SIG-M5 treated with dmso at 0.1 percent for 504 hours (cell line): ENCODE measurements around the gene GAK.

Experiments
- DNase-seq: peaks from one replicate; lab custom pipeline; 2025; ENCODE audit not compliant: unreplicated experiment; lab: John Stamatoyannopoulos, UW

Gene GAK

DNA sequence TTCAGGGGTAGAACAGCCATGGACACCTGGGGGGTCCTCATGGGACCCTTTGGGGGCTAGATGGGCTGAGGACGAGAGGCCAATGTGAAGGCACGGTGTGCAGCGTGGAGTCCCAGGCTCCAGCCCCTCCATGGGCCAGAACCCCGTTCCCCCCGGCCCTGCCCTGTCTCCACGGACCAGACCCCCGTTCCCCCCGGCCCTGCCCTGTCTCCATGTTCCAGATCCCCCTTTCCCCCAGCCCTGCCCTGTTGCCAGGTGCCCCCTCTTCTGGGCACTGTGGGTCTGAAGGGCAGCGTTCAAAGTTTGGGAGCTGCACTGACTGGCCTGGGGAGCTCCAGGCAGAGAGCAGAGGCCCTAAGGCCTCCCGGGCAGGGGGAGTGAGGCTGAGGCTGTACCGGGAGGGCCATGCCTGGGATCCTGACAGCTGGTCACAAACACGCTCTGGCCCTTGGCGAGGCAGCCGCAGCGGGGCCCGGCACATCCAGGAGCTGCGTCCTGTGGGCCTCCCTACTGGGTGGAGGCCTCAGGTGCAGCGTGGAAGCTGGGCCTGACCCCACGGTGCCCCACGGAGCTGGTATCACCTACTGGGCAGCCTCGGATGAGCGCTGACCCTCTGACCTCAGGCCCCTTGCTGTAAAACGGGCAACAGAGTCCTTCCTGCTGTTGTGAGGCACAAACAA is 32.4 kb upstream of the GAK start:
- DNase-seq, result no peak

DNA sequence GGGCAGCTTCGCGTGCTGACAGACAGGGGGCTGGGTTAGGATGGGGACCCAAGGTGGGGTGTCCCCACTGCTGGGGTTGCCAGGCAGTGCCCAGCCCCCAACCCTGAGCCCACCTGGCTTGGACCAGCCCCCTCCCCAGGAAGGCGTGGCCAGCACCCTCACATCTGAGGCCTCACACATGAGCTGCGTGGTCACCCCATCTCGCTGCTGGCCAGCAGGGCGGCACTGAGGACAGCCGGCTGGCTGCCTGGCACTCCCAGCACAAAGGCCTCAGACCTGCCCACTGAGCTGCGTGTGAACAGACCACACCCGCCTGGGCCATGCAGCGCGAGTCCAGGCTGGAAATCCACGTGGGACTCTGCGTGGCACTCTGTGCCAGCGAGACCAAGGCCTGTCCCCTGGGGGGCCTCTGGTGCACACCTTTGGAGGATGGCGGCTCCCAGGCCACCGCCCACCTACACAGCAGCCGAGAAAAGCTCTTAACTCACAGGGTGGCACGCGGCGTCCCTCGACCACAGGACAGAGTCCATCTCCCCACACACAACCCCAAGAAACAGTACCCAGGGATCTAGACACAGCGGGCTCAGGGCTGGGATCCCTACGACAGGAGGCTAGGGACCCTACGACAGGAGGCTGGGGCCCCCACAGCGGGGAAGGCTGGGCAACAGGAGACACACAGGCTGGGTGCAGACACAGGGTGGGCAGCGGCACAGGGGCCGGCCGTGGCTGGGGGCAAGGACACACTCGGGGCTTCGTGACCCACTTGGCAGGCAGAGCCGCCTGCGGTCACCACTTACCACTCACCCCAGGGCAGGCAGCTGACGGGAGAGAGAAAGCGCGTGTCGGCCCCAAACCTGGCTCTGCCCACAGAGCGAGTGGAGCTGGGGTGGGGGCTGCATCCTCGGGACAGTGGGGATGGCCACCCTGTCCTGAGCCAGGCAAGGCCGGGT is 31.4 kb upstream of the GAK start:
- no peak for DNase-seq

- no peak for DNase-seq
Measured at GRCh38 chr4:962231-963208, 30.4 kb upstream of the GAK start.

- DNase-seq, result no peak
Measured at GRCh38 chr4:961351-962230, 29.5 kb upstream of the GAK start.

GRCh38 chr4:960636-961350 is 28.7 kb upstream of the GAK start:
- DNase-seq, result no peak

GRCh38 chr4:960140-960635 is 28.1 kb upstream of the GAK start:
- DNase-seq, result no peak

DNA sequence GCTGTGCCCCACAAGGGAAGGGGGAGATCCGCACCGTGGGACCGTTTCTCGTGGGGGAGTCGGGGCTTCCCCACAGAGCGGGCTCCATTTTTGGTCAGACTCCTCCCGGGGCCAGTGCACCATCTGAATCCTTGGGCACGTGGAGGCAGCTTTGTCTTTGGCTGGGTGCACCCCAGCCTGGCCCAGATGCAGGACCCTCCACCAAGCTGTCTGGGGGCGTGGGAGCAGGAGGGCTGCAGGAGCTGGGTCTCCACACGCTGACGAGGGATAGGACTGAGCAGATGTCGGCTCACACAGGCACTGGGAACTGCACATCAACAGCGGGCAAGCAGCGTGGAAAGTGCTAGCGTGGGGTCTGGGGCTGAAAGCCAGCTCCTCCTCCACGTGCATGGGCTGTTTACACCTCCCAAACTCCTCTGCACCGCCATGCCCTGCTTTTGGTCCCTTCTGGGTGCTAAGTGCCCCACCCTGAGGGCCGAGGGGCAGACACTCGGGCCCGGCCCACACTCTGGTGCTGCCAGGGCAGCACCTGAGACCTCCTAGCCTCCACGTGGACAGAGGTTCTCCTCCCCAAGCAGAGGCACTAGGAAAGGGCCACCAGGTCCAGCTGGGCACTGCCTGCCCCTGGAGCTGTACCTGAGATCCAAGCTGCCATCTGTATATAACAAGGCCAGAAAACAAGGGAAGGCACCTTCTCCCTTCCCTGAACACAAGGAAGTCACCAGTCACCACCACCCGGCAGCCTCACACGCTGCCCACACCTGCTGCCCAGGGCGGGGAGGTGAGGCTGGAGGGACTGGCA is 27.4 kb upstream of the GAK start:
- no peak for DNase-seq

DNA sequence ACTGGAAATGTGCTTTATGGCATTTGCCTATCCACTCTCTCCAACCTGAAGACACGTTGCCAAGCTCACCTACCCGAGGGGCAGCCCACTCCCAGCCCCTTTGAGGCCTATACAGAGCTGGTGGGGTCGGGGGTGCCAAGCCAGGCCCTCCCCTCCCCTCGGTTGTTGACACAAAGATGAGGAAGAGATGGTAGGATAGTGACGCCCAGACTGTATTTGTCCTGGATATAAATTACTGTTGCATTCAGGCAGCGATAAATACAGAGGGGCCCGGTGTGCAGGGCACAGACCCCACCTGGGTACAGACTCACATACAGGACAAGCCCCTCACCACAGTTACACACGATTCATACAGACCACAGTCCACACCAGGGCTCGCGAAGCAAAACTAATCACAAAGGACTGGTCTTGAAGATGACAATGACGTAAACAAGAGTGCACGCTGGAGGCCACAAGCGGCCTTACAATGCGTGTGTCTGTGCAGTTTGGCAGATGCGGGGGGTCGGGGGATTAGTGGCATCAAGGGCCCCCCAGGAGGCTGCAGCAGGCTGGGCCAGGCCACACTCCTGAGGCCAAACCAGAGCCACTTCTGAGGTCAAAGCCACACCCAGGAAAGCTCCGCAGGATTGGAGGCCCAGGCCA is 26.7 kb upstream of the GAK start:
- no peak for DNase-seq

DNA sequence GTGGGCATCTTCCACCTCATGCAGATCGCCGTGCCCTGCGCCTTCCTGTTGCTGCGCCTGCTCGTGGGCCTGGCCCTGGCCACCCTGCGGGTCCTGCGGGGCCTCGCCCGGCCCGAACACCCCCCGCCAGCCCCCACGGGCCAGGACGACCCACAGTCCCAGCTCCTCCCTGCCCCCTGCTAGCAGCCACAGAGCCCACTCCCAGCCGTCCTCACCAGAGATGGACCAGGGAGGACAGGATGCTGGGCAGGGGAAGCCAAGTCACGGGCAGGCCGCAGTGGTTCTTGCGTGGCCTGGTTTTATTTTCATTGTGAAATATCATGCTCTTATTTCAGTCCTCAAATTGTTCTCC is 26.2 kb upstream of the GAK start:
- no peak for DNase-seq

DNA sequence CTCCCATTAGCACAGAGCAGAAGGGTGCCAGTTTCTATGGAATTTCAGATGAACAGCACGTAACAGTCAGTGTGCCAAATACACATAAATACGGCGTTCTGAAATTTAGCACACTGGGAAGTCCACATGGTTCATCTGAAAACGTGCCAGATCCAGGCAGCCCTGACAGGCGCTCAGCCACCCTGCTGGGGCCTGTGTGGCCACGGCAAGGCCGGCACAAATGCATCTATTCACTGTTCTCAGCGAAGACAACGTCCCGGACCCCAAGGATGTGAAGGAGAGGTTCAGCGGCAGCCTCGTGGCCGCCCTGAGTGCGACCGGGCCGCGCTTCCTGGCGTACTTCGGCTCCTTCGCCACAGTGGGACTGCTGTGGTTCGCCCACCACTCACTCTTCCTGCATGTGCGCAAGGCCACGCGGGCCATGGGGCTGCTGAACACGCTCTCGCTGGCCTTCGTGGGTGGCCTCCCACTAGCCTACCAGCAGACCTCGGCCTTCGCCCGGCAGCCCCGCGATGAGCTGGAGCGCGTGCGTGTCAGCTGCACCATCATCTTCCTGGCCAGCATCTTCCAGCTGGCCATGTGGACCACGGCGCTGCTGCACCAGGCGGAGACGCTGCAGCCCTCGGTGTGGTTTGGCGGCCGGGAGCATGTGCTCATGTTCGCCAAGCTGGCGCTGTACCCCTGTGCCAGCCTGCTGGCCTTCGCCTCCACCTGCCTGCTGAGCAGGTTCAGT is 25.6 kb upstream of the GAK start:
- DNase-seq, result no peak

DNA sequence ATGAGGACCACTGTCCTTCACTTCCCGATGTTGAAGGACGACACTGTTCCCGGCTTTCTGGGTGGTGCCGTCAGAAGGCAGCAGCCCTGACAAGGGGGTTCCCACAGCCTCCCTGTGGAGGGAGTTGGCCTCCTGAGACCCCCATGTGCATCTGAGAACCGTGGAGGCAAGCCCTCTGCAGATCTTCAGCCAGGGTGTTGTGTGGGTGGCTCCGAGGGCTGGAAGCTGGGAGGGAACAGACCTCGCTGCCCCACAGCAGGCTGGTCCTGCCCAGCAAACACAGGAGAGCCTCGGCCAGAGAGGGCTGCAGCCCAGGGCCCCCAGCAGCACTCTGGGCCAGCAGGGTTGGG is 25.1 kb upstream of the GAK start:
- no peak for DNase-seq

DNA sequence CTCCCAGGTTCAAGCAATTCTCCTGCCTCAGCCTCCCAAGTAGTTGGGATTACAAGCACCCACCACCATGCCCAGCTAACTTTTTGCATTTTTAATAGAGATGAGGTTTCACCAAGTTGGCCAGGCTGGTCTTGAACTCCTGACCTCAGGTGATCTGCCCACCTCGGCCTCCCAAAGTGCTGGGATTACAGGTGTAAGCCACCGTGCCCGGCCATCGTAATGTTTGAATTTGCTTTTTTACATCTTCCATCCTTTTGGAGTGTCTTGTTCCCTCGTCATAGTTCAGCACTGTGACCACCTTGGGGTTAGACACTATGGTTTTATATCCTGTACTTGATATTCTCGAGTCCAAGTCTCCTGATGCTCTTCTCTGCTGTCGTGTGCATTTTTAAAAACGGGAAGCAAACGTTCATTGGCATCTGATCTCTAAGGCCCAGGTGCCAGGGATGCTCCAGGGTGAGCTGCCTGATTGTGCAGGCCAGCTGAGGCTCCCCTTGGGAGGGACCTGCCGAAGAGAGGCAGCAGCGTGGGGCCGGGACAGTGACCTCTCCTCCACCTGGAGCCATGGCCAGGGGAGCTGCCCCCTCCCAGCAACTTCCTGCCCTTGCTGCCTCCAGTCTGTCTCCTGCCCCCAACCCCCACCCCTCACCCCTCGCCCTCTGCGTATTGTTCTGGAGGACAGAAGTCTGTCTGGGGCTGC is 24.6 kb upstream of the GAK start:
- no peak for DNase-seq

DNA sequence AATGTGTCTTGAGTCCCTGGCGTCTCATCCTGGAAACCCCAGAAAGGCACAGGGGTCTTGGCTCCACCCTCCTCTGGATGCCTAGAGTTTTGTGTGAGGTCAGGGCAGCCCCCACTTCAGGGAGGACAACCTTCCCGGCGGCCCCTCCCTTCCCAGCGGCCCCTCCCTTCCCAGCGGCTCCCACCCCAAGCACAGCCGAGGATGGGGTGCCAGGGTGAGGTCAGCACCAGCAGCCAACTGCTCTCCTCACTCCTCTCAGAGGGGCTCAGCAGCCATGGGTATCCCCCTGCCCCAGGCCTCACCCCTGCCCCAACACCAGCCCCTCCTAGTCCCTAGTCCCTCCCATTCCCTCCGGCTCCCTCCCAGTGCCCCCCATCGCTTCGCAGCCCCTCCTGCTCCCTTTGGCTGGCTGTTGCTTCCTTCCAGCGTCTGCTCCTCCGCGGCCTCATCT is 23.8 kb upstream of the GAK start:
- DNase-seq, result no peak

GRCh38 chr4:955161-955921 is 23.2 kb upstream of the GAK start:
- no peak for DNase-seq

DNA sequence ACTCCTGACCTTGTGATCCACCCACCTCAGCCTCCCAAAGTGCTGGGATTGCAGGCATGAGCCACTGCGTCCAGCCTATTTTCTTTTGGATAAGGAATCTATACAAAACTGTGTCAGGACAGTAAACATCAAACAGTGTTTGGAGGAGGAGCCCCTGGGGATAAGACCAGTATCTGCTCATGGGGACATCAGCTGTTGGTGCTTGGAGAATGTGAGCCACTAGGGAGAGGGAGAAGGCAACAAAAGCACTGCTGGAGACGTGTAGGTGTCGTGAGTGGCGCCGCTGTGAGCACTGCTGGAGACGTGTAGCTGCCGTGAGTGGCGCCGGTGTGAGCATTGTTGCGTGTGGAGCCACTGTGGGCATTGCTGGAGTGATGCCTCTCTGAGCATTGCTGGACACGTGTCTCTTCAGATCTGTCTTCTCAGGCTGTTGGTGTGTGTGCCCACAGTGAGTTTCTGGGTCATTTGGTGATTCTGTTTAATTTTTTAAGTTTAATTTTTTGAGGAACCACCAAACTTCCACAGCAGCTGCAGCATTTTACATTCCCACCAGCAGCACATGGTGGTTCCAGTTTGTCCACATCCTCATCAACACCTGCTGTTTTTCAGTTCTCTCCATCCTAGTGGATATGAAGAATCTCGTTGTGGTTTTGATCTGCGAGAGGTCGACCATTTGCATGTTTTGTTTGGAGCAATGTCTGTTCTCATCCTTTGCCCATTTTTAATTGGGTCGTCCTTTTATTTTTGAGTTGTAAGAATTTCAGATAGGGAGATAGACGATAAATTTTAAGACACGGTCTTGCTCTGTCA is 22.3 kb upstream of the GAK start:
- DNase-seq, result no peak

- DNase-seq, result no peak
Measured at GRCh38 chr4:953574-953915, 21.4 kb upstream of the GAK start.
